HepG2 (cell line): ENCODE data around the gene AKNA. TPM values are rescaled to one million over a fixed set of nuclear protein-coding genes. Genes with fewer than 3 reads are reported as not detected.

Source experiments
- GLI4 ChIP-seq: sonication (generic); formaldehyde crosslinking; IDR thresholded peaks from 2 replicates; pipeline ENCODE4 v1.5.1; 2020; ENCODE audit warnings: missing genetic modification reagents, mild to moderate bottlenecking, moderate library complexity, borderline replicate concordance
- MTA3 ChIP-seq: sonication (generic); formaldehyde crosslinking; IDR thresholded peaks from 2 replicates; pipeline ENCODE4 v1.4.0; 2020; ENCODE audit warnings: missing genetic modification reagents
- NCOA5 ChIP-seq: sonication (generic); formaldehyde crosslinking; IDR thresholded peaks from 2 replicates; pipeline ENCODE4 v1.4.0; 2020; ENCODE audit warnings: missing genetic modification reagents
- NPAS2 ChIP-seq: sonication (generic); formaldehyde crosslinking; IDR thresholded peaks from 2 replicates; pipeline ENCODE4 v1.8.0; 2022; ENCODE audit warnings: mild to moderate bottlenecking, missing genetic modification reagents, borderline replicate concordance
- SP1 ChIP-seq, 2 experiments: fragments of 450-650 bp in 1 of 2; sonication (generic) in 1 of 2; formaldehyde crosslinking in 1 of 2; IDR thresholded peaks; 2 replicates each; pipeline versions ENCODE4 v1.4.0 to v1.6.1; 2016 to 2020; ENCODE audit warnings: missing genetic modification reagents in 1 of 2
- TBX2 ChIP-seq: sonication (generic); formaldehyde crosslinking; IDR thresholded peaks from 2 replicates; pipeline ENCODE4 v1.5.0; 2020; ENCODE audit warnings: missing genetic modification reagents, mild to moderate bottlenecking, borderline replicate concordance
- TCF7 ChIP-seq: sonication (generic); IDR thresholded peaks from 2 replicates; pipeline ENCODE4 v1.6.1; 2016; ENCODE audit warnings: antibody characterized with exemption, low read depth
- ZFP62 ChIP-seq: sonication (generic); formaldehyde crosslinking; IDR thresholded peaks from 2 replicates; pipeline ENCODE4 v1.4.0; 2020; ENCODE audit warnings: missing genetic modification reagents
- ZNF30 ChIP-seq: sonication (generic); formaldehyde crosslinking; IDR thresholded peaks from 2 replicates; pipeline ENCODE4 v1.5.0; 2020; ENCODE audit warnings: mild to moderate bottlenecking, missing genetic modification reagents
- ZNF468 ChIP-seq: sonication (generic); formaldehyde crosslinking; IDR thresholded peaks from 2 replicates; pipeline ENCODE4 v1.8.0; 2022; ENCODE audit warnings: mild to moderate bottlenecking, moderate library complexity, missing genetic modification reagents
- ZNF510 ChIP-seq: sonication (generic); formaldehyde crosslinking; IDR thresholded peaks from 2 replicates; pipeline ENCODE4 v1.4.0; 2020; ENCODE audit warnings: low read depth, mild to moderate bottlenecking, missing genetic modification reagents
- ZNF652 ChIP-seq: IDR thresholded peaks from 2 replicates; pipeline ENCODE4 v1.6.1; 2016; ENCODE audit warnings: low read depth, borderline replicate concordance
- ZNF790 ChIP-seq: sonication (generic); formaldehyde crosslinking; IDR thresholded peaks from 2 replicates; pipeline ENCODE4 v1.8.0; 2022; ENCODE audit warnings: missing genetic modification reagents, mild to moderate bottlenecking, borderline replicate concordance
- ZNF841 ChIP-seq: sonication (generic); formaldehyde crosslinking; IDR thresholded peaks from 2 replicates; pipeline ENCODE4 v1.8.1; 2023; ENCODE audit warnings: missing genetic modification reagents, borderline replicate concordance
- polyA plus RNA-seq, 8 experiments: library from polyadenylated mRNA; depleted of rRNA in 3 of 8; stranded (reverse) in 7 of 8; unstranded in 1 of 8; fragments of >200 nt; fragmentation: Illumina TruSeq in 4 of 8; extraction: Trizol in 4 of 8; gene quantifications; 2 replicates each; pipeline versions ENCODE4 v1.2.1 to v1.2.3, GENCODE V29; 2011 to 2016; ENCODE audit warnings: low read depth in 4 of 8, missing spikeins in 1 of 8, mixed read lengths in 1 of 8; ENCODE audit not compliant: insufficient read depth in 1 of 8
- total RNA-seq, 5 experiments: library from RNA; depleted of rRNA; stranded (reverse); fragments of >200 nt; fragmentation: Illumina TruSeq; extraction: Trizol; gene quantifications; 2 replicates each; pipeline ENCODE4 v1.2.3, GENCODE V29; 2016; ENCODE audit warnings: low read depth in 1 of 5
- TF ChIP-seq, protein P1 (sequence below): sonication (generic); formaldehyde crosslinking; IDR thresholded peaks from 2 replicates; pipeline ENCODE4 v1.4.0; 2020; ENCODE audit warnings: low read depth, mild to moderate bottlenecking, missing genetic modification reagents
- TF ChIP-seq, protein P2 (sequence below): sonication (generic); formaldehyde crosslinking; IDR thresholded peaks from 2 replicates; pipeline ENCODE4 v1.4.0; 2020; ENCODE audit warnings: missing genetic modification reagents, mild to moderate bottlenecking, borderline replicate concordance
- TF ChIP-seq, protein P3 (sequence below): sonication (generic); formaldehyde crosslinking; IDR thresholded peaks from 2 replicates; pipeline ENCODE4 v1.4.0; 2020; ENCODE audit warnings: mild to moderate bottlenecking, missing genetic modification reagents
- TF ChIP-seq, protein P4 (sequence below): sonication (generic); formaldehyde crosslinking; IDR thresholded peaks from 2 replicates; pipeline ENCODE4 v1.8.0; 2022; ENCODE audit warnings: mild to moderate bottlenecking, missing genetic modification reagents, moderate library complexity
- TF ChIP-seq, protein P5 (sequence below), 2 experiments: sonication (generic) in 1 of 2; formaldehyde crosslinking in 1 of 2; IDR thresholded peaks; 2 replicates each; pipeline versions ENCODE4 v1.4.0 to v1.6.1; 2016 to 2020; ENCODE audit warnings: borderline replicate concordance in 1 of 2, low read depth in 1 of 2, mild to moderate bottlenecking in 1 of 2, missing genetic modification reagents in 1 of 2

Gene AKNA
- total and polyA plus RNA-seq, 2 of the 13 experiments (the other 11 are each of a cell fraction or from before 2014, with no cell fraction given) = 3.0 to 3.1 TPM

DNA sequence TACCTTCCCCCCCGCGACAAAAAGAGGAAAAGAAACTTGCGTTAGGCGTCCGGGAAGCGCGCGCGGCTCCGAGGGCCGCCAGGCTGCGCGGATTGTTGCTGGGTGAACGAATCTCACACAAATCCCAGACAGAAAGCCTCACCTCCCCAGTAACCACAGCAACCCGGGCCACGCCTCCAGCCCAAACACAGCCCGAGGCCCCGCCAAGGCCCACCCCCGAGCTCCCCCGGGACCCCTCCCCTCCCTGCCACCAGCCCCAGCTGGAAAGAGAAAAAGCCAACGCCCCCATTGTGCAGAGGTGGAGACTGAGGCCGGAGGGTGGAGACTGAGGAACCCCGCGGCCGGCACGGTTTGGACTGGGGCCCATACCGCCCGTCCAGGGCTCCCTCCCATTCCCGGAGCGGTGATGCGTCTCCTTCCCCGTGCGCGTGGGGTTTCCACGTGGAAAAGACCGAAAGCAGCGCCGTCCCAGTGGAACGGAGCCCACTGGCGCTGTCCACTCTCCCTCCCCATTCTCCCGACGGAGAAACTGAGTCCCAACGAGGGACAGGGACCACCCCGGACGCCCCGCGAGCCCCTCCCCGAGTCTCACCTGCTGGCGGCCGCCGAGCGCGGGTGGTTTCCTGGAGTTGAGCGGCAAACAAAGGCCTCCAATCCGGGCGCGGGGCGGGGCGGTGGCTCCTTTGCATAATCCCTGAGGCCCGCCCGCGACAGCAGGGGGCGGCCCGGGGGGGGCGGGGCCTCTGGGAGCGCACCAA lies 10.2 kb upstream of the AKNA start (continued):
- TF ChIP-seq TBX2 (peak; percentile 28; the same call in 1 of the 2 replicates), ZNF652 (no peak), NCOA5 (no peak), ZNF510 (CRISPR knock-in tag) (no peak), ZFP62 (no peak), GLI4 (CRISPR knock-in tag) (no peak), ZNF30 (no peak), ZNF468 (no peak), SP1 (IDR thresholded peaks at IDR 0.05) (no peak), SP1 (CRISPR knock-in tag; IDR thresholded peaks at IDR 0.05) (peak; percentile 44), NPAS2 (no peak), ZNF790 (peak; percentile 36; the same call in 1 of the 2 replicates), TCF7 (no peak), MTA3 (CRISPR knock-in tag) (no peak), ZNF841 (CRISPR knock-in tag) (no peak)
- TF ChIP-seq, protein P1, sequence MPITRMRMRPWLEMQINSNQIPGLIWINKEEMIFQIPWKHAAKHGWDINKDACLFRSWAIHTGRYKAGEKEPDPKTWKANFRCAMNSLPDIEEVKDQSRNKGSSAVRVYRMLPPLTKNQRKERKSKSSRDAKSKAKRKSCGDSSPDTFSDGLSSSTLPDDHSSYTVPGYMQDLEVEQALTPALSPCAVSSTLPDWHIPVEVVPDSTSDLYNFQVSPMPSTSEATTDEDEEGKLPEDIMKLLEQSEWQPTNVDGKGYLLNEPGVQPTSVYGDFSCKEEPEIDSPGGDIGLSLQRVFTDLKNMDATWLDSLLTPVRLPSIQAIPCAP = no peak
- TF ChIP-seq, protein P2, sequence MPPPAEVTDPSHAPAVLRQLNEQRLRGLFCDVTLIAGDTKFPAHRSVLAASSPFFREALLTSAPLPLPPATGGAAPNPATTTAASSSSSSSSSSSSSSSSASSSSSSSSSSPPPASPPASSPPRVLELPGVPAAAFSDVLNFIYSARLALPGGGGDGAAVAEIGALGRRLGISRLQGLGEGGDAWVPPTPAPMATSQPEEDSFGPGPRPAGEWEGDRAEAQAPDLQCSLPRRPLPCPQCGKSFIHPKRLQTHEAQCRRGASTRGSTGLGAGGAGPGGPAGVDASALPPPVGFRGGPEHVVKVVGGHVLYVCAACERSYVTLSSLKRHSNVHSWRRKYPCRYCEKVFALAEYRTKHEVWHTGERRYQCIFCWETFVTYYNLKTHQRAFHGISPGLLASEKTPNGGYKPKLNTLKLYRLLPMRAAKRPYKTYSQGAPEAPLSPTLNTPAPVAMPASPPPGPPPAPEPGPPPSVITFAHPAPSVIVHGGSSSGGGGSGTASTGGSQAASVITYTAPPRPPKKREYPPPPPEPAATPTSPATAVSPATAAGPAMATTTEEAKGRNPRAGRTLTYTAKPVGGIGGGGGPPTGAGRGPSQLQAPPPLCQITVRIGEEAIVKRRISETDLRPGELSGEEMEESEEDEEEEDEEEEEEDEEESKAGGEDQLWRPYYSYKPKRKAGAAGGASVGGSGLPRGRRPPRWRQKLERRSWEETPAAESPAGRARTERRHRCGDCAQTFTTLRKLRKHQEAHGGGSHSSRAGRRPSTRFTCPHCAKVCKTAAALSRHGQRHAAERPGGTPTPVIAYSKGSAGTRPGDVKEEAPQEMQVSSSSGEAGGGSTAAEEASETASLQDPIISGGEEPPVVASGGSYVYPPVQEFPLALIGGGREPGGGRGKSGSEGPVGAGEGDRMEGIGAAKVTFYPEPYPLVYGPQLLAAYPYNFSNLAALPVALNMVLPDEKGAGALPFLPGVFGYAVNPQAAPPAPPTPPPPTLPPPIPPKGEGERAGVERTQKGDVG (CRISPR knock-in tag) = no peak
- TF ChIP-seq, protein P3, sequence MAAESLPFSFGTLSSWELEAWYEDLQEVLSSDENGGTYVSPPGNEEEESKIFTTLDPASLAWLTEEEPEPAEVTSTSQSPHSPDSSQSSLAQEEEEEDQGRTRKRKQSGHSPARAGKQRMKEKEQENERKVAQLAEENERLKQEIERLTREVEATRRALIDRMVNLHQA (CRISPR knock-in tag) = no peak
- TF ChIP-seq, protein P4, sequence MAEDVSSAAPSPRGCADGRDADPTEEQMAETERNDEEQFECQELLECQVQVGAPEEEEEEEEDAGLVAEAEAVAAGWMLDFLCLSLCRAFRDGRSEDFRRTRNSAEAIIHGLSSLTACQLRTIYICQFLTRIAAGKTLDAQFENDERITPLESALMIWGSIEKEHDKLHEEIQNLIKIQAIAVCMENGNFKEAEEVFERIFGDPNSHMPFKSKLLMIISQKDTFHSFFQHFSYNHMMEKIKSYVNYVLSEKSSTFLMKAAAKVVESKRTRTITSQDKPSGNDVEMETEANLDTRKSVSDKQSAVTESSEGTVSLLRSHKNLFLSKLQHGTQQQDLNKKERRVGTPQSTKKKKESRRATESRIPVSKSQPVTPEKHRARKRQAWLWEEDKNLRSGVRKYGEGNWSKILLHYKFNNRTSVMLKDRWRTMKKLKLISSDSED = no peak
- TF ChIP-seq, protein P5, sequence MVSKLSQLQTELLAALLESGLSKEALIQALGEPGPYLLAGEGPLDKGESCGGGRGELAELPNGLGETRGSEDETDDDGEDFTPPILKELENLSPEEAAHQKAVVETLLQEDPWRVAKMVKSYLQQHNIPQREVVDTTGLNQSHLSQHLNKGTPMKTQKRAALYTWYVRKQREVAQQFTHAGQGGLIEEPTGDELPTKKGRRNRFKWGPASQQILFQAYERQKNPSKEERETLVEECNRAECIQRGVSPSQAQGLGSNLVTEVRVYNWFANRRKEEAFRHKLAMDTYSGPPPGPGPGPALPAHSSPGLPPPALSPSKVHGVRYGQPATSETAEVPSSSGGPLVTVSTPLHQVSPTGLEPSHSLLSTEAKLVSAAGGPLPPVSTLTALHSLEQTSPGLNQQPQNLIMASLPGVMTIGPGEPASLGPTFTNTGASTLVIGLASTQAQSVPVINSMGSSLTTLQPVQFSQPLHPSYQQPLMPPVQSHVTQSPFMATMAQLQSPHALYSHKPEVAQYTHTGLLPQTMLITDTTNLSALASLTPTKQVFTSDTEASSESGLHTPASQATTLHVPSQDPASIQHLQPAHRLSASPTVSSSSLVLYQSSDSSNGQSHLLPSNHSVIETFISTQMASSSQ (IDR thresholded peaks at IDR 0.05; ENCODE audit: low read depth) = no peak
- TF ChIP-seq, protein P5 (CRISPR knock-in tag; IDR thresholded peaks at IDR 0.05; ENCODE audit: borderline replicate concordance) = no peak
